OCI-LY7 (cell line): Measurements from ENCODE around the gene CDH15. TPM values are rescaled to one million over a fixed set of nuclear protein-coding genes. Genes with fewer than 3 reads are reported as not detected.
"Not testable (repeated sequence)": the region's sequence is repeated elsewhere in the genome, so short reads cannot be mapped to it uniquely, and the experiment has no call there.

ENCODE experiments used
- BruUV-seq: library from RNA; stranded (reverse); fragments of 400-500 nt; replicated peaks from 2 replicates; lab custom pipeline; 2021; lab: Mats Ljungman, UMichigan
- CTCF ChIA-PET: fragments of 300-600 bp; sonication (Branson Sonifier 250); formaldehyde crosslinking; loops from one replicate; lab custom pipeline; 2022; ENCODE audit warnings: antibody characterized with exemption; ENCODE audit not compliant: unreplicated experiment; lab: Charles Lee
- POLR2A ChIA-PET: fragments of 300-600 bp; sonication (Branson Sonifier 250); formaldehyde crosslinking; loops from one replicate; lab custom pipeline; 2022; ENCODE audit warnings: antibody characterized with exemption; lab: Charles Lee
- DNase-seq: peaks from one replicate; pipeline ENCODE4 v3.0.0-alpha.2; 2015; ENCODE audit warnings: low spot score
- H2AFZ ChIP-seq: fragments of 200-600 bp; sonication (generic), shearing (Covaris generic); 2 replicates; pipeline ENCODE4 v1.6.1; 2014; ENCODE audit warnings: mild to moderate bottlenecking, antibody characterized with exemption, low read length, moderate library complexity
- H3K27ac ChIP-seq: fragments of 200-600 bp; sonication (generic); 2 replicates; pipeline ENCODE4 v1.5.1; 2014; ENCODE audit warnings: mixed run types, low read depth, mild to moderate bottlenecking, moderate library complexity, low read length, inconsistent platforms; ENCODE audit not compliant: poor library complexity, severe bottlenecking
- H3K36me3 ChIP-seq: fragments of 200-600 bp; sonication (generic); 2 replicates; pipeline ENCODE4 v1.6.1; 2014; ENCODE audit warnings: mild to moderate bottlenecking, antibody characterized with exemption, low read length, moderate library complexity, mixed read lengths; ENCODE audit not compliant: insufficient read depth
- H3K4me1 ChIP-seq: fragments of 200-600 bp; sonication (generic); 2 replicates; pipeline ENCODE4 v1.5.1; 2014; ENCODE audit warnings: mild to moderate bottlenecking, low read length; ENCODE audit not compliant: insufficient read depth, poor library complexity, severe bottlenecking
- H3K4me2 ChIP-seq: fragments of 200-600 bp; sonication (generic); 2 replicates; pipeline ENCODE4 v1.6.1; 2014; ENCODE audit warnings: mild to moderate bottlenecking, low read length
- H3K4me3 ChIP-seq: fragments of 200-600 bp; sonication (generic); 2 replicates; pipeline ENCODE4 v1.5.1; 2014; ENCODE audit warnings: mild to moderate bottlenecking, low read depth, low read length; ENCODE audit not compliant: poor library complexity, severe bottlenecking
- H3K79me2 ChIP-seq: fragments of 200-600 bp; sonication (generic); 2 replicates; pipeline ENCODE4 v1.6.1; 2016; ENCODE audit warnings: low read depth, mild to moderate bottlenecking, low read length, moderate library complexity, mixed read lengths; ENCODE audit not compliant: insufficient read depth
- H3K9me2 ChIP-seq: fragments of 200-600 bp; sonication (generic); 2 replicates; pipeline ENCODE4 v1.6.1; 2016; ENCODE audit warnings: mild to moderate bottlenecking, low read length, mixed read lengths; ENCODE audit not compliant: insufficient read depth
- H3K9me3 ChIP-seq: fragments of 200-600 bp; sonication (generic); 2 replicates; pipeline ENCODE4 v1.6.1; 2014; ENCODE audit warnings: mild to moderate bottlenecking, mixed run types, low read length, mixed read lengths
- H4K20me1 ChIP-seq: fragments of 200-600 bp; sonication (generic); 2 replicates; pipeline ENCODE4 v1.6.1; 2014; ENCODE audit warnings: mild to moderate bottlenecking, antibody characterized with exemption, low read length, moderate library complexity, mixed read lengths; ENCODE audit not compliant: insufficient read depth
- EZH2phosphoT487 ChIP-seq: fragments of 200-600 bp; sonication (generic); IDR thresholded peaks from 2 replicates; pipeline ENCODE4 v1.6.1; 2018; ENCODE audit warnings: low read depth, borderline replicate concordance, mild to moderate bottlenecking, mixed run types, antibody characterized with exemption, low read length, moderate library complexity, mixed read lengths
- intact Hi-C: fragments of 100-400 bp; cut with micrococcal nuclease; formaldehyde crosslinking; loops from one replicate; pipeline ENCODE4 v1.10.0; 2022; ENCODE audit not compliant: unreplicated experiment
- total RNA-seq, 2 experiments: library from RNA; depleted of rRNA in 1 of 2; stranded (reverse); fragments of >200 nt in 1 of 2; shearing (Covaris generic) in 1 of 2; gene quantifications; 2 replicates each; pipeline ENCODE4 v1.2.3, GENCODE V29; 2014 to 2022
- TF ChIP-seq, protein P1 (sequence below): fragments of 200-600 bp; sonication (generic); conservative IDR thresholded peaks from 2 replicates; pipeline ENCODE4 v1.5.1; 2014; ENCODE audit warnings: mild to moderate bottlenecking, antibody characterized with exemption, low read length, moderate library complexity, mixed read lengths

Gene CDH15
- total RNA-seq, 2 experiments from 2014 or later, result not detected

- no peaks in the 10 kb centered on the region for H3K36me3 ChIP-seq
- H3K4me1 ChIP-seq, result no peaks in the 10 kb centered on the region
- CTCF ChIA-PET, result no interaction called here
- intact Hi-C loops, result no loop called here
- POLR2A ChIA-PET, result no interaction called here
- peak; percentile 38 for DNase-seq
- no peak overlapping the region for H3K4me3 ChIP-seq
- H2AFZ ChIP-seq, result no peak overlapping the region
- BruUV-seq, result no TSS peak
- no peaks in the 10 kb centered on the region for H3K79me2 ChIP-seq
- H3K9me2 ChIP-seq, result no peaks in the 10 kb centered on the region
- no peaks in the 10 kb centered on the region for H3K9me3 ChIP-seq
- H3K27ac ChIP-seq, result no peak overlapping the region
- TF ChIP-seq EZH2phosphoT487, result no peak
- H4K20me1 ChIP-seq, result no peaks in the 10 kb centered on the region
- H3K4me2 ChIP-seq, result no peak overlapping the region
Observed at GRCh38 chr16:89187032-89187769, 15.7 kb downstream of the CDH15 start.

DNA sequence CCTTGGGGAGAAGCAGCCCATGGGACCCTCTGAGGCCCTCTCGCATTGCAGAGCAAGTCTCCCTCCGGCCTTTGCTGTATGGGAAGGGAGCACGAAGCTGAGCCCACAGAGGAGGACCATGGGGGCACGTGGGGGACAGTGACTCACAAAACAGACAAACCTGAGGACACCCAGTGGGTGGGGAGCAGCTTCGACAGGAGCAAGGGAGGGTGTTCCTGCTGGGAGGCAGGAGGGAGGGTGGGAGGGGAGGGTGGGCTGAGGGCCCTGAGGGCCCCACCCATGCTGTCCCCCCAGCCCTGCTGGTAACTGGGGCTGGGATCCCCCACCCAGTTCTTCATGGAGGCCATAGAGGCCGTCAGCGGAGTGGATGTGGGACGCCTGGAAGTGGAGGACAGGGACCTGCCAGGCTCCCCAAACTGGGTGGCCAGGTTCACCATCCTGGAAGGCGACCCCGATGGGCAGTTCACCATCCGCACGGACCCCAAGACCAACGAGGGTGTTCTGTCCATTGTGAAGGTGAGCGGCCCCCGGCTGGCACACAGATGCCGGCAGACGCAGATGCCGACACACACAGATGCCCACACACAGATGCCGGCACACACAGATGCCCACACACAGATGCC is 16.3 kb downstream of the CDH15 start:
- no peak overlapping the region for H3K4me3 ChIP-seq
- no peak for TF ChIP-seq EZH2phosphoT487
- TF ChIP-seq, protein P1, sequence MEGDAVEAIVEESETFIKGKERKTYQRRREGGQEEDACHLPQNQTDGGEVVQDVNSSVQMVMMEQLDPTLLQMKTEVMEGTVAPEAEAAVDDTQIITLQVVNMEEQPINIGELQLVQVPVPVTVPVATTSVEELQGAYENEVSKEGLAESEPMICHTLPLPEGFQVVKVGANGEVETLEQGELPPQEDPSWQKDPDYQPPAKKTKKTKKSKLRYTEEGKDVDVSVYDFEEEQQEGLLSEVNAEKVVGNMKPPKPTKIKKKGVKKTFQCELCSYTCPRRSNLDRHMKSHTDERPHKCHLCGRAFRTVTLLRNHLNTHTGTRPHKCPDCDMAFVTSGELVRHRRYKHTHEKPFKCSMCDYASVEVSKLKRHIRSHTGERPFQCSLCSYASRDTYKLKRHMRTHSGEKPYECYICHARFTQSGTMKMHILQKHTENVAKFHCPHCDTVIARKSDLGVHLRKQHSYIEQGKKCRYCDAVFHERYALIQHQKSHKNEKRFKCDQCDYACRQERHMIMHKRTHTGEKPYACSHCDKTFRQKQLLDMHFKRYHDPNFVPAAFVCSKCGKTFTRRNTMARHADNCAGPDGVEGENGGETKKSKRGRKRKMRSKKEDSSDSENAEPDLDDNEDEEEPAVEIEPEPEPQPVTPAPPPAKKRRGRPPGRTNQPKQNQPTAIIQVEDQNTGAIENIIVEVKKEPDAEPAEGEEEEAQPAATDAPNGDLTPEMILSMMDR, result no peak
- H2AFZ ChIP-seq, result no peak overlapping the region
- POLR2A ChIA-PET, result no interaction called here
- no TSS peak for BruUV-seq
- DNase-seq, result no peak
- H3K4me2 ChIP-seq, result no peak overlapping the region
- CTCF ChIA-PET, result no interaction called here
- no peaks in the 10 kb centered on the region for H3K9me2 ChIP-seq
- no peaks in the 10 kb centered on the region for H4K20me1 ChIP-seq
- no peaks in the 10 kb centered on the region for H3K9me3 ChIP-seq
- no peaks in the 10 kb centered on the region for H3K79me2 ChIP-seq
- intact Hi-C loops, result no loop called here
- no peaks in the 10 kb centered on the region for H3K36me3 ChIP-seq
- no peaks in the 10 kb centered on the region for H3K4me1 ChIP-seq
- no peak overlapping the region for H3K27ac ChIP-seq

- POLR2A ChIA-PET, DNase-seq, H3K27ac ChIP-seq, H3K4me1 ChIP-seq, H2AFZ ChIP-seq, H3K36me3 ChIP-seq, BruUV-seq, H3K79me2 ChIP-seq, H4K20me1 ChIP-seq, CTCF ChIA-PET, H3K9me3 ChIP-seq, H3K4me3 ChIP-seq, H3K9me2 ChIP-seq, H3K4me2 ChIP-seq, intact Hi-C loops: not testable (repeated sequence)
Observed at GRCh38 chr16:89188471-89189357, 17.2 kb downstream of the CDH15 start.
